GM19099 (cell line): Measurements from ENCODE around the gene CELSR1.

ENCODE experiments used
- POLR2A ChIP-seq: IDR thresholded peaks from 3 replicates; pipeline ENCODE4 v1.6.1; 2011; ENCODE audit warnings: low read depth; ENCODE audit not compliant: insufficient read length; ENCODE audit errors: extremely low read depth

CELSR1 gene

DNA sequence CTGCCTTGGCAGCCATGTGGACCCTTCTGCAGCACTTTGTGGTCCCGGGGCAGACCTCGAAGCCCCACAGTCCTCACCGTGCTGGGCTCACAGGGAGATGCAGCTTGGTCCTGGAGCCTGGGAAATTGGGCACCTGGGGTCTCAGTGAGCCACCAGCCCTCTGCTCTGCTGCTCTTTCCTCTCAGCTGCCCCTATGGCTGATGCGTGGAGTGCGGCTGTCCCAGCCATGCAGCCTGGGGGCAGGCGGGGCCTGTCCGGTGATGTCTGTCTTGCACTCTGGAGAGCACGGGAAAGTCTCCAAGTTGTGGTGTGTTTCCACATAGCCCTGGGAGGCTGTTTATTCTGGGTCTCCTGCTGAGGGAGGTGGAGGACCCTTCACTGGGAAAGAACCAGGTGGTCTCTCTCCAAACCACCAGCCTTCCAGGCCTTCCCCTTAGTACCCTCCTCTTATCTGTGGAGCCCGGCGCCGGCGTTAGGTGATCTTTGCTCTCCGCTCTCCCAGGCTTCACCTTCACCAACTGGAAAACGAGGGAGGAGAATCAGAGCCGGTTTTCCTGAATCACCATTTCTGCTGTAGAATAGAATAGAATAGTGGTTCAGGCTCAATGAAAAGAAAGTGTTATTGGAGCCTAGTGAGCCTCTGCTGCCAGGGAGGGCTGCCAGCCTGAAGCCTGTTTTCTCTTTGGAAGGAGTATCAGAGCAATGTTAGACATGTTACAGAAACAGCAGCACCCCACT, 41.6 kb upstream of the CELSR1 start:
- no peak for TF ChIP-seq POLR2A

- no peak for TF ChIP-seq POLR2A
Observed at GRCh38 chr22:46578251-46578823, 40.9 kb upstream of the CELSR1 start.

DNA sequence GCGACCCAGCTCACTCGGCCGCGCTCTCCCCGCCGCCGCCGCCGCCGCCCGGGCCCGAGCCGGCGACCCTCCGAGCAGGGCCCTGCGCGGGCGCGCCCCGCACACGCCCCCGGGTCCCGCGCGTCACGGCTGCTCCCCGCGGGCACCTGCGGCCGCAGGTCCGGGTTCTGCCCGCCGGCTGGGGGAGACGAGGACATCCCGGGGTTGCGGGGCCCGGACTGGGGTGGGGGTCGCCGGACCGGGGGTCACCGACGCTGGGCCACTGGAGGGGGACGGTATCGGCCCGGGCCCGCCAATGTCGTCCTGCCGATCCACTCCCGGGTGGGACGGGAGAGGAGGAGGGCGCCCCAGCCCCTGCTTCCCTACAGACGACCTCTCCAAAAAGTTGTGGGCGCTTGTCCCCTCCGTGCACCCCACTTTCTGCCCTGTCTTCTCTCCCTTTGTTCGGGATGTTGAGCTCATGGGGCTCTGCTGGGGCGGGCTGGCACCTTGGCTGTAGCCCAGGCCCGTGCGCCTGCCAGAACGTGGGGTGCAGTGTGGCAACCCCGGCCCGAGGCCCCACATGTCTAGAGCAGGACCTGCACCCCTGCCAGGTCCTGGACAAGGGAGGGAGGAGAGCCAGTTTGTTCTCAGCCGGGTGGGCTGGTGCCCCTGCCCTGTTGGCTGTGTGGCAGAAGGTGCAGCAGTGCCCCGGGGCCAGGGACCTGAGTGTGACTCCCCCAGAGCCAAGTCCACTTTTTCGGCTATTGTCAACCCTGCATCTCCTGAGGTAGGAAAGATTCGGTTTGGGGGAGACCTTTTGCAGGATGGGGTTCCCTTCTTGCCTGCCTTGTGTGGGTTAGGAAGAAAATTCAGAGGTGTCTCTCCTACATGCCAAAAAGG, 40.2 kb upstream of the CELSR1 start:
- TF ChIP-seq POLR2A, result no peak

- no peak for TF ChIP-seq POLR2A
Observed at GRCh38 chr22:46576556-46577367, 39.3 kb upstream of the CELSR1 start.

- TF ChIP-seq POLR2A, result no peak
Observed at GRCh38 chr22:46575911-46576555, 38.6 kb upstream of the CELSR1 start.

DNA sequence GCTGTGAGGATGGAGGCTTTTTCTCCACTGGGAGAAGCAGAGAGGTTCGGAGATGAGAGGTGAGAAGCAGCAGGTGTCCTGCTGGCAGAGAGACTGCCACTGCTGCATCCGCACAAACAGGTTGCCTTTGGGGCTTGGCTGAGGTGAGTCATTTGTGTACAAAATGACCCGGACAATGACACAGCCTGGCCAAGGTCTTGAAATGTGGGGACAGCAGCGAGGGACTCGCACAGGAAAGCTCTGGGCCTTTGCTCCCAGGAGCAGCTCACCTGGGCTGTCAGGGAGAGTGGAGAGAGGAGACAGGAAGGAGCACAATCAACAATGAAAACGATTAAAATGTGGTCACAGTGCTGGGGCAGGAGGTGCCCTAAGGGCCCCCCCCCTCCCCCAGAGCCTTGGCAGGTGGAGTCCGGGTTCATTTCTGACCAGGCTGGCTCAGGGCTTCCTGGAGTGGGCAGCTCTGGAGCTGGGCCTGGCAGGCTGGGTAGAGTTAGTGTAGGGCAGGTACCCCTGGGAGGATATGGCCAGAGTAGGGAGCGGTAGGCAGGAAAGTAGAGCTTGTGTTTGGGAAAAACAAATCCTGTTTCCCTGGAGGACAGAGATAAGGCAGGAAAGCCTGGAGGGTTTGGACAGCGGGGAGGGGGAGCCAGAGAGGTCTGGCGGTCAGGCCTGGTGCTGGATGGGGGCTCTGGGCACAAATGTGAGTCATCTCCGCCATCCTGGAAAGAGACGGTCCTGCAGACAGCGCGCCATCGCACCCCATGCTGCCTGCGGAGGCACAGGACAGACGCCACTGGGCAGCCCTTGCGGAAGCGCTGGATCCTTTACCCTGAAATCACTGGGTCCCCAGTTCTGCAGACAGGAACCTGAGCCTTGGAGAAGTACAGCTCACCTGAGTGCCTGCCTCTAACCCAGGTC, 37.8 kb upstream of the CELSR1 start:
- TF ChIP-seq POLR2A, result no peak

DNA sequence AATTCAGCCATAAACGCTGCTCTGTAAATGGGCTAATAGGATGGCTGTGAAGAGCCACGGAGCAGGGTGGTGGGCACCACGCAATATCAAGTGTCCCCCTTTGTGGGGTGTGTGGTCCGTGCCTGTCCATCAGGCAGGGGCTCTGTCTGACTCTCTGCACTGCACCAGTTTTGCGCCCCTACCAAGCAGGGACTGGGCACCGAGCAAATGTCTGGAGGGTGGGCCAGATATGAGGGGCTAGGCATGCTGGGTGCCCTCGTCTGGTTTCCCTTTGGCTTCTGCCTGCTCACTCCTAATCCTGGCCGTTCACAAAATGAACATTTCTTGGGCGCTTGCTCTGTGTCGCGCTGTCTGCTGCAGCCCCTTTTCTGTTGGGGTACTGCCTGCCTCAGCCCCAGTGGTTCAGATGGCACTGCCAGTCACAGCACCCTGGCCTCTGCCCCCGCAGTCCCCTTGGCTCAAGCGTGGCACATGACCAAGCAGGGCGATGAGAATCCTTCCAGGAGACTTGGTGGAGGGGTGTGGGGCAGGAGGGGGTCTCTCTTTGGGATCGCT, 37.1 kb upstream of the CELSR1 start:
- no peak for TF ChIP-seq POLR2A

- no peak for TF ChIP-seq POLR2A
Observed at GRCh38 chr22:46573781-46574437, 36.5 kb upstream of the CELSR1 start.

GRCh38 chr22:46572911-46573780, 35.7 kb upstream of the CELSR1 start:
- TF ChIP-seq POLR2A, result no peak

- no peak for TF ChIP-seq POLR2A
Observed at GRCh38 chr22:46571642-46572250, 34.3 kb upstream of the CELSR1 start.

GRCh38 chr22:46569848-46570695, 32.7 kb upstream of the CELSR1 start:
- no peak for TF ChIP-seq POLR2A
